GM23338 (cell line): ENCODE measurements around the gene AFAP1. TPM values are rescaled to one million over a fixed set of nuclear protein-coding genes. Genes with fewer than 3 reads are reported as not detected.

Experiments
- ATAC-seq: fragments of 200-7000 bp; cut with Tn5 transposase; 3 replicates; pipeline ENCODE4 v1.9.1; 2020
- DNase-seq: peaks from one replicate; pipeline ENCODE4 v3.0.0-alpha.2; 2015; ENCODE audit warnings: low spot score
- H2AFZ ChIP-seq: fragments of 200-600 bp; sonication (generic); 2 replicates; pipeline ENCODE4 v1.8.0; 2016; ENCODE audit warnings: antibody characterized with exemption, mild to moderate bottlenecking, moderate library complexity
- H3F3A ChIP-seq: fragments of 200-600 bp; sonication (generic); replicated peaks from 2 replicates; pipeline ENCODE4 v1.8.0; 2017; ENCODE audit warnings: antibody characterized with exemption, mixed run types, low read depth
- H3K27ac ChIP-seq: fragments of 200-600 bp; sonication (generic); 2 replicates; pipeline ENCODE4 v1.6.1; 2016; ENCODE audit warnings: low read depth
- H3K27me3 ChIP-seq: fragments of 200-600 bp; sonication (generic); 2 replicates; pipeline ENCODE4 v1.8.0; 2016; ENCODE audit warnings: mild to moderate bottlenecking, mixed run types, moderate library complexity; ENCODE audit not compliant: insufficient read depth
- H3K36me3 ChIP-seq: fragments of 200-600 bp; sonication (generic); 2 replicates; pipeline ENCODE4 v1.8.0; 2016; ENCODE audit warnings: mild to moderate bottlenecking; ENCODE audit not compliant: insufficient read depth
- H3K4me1 ChIP-seq: fragments of 200-600 bp; sonication (generic); 2 replicates; pipeline ENCODE4 v1.8.0; 2016; ENCODE audit warnings: mild to moderate bottlenecking, moderate library complexity; ENCODE audit not compliant: insufficient read depth
- H3K4me2 ChIP-seq: fragments of 200-600 bp; sonication (generic); 2 replicates; pipeline ENCODE4 v1.7.1; 2017; ENCODE audit warnings: mixed run types
- H3K4me3 ChIP-seq: fragments of 200-600 bp; sonication (generic); 2 replicates; pipeline ENCODE4 v1.6.1; 2016; ENCODE audit warnings: mixed run types
- H3K79me2 ChIP-seq: fragments of 200-600 bp; sonication (generic); replicated peaks from 2 replicates; pipeline ENCODE4 v1.8.0; 2017; ENCODE audit warnings: mild to moderate bottlenecking; ENCODE audit not compliant: insufficient read depth
- H3K9me2 ChIP-seq: fragments of 200-600 bp; sonication (generic); 2 replicates; pipeline ENCODE4 v1.8.0; 2017; ENCODE audit not compliant: insufficient read depth
- H4K20me1 ChIP-seq: fragments of 200-600 bp; sonication (generic); replicated peaks from 2 replicates; pipeline ENCODE4 v1.8.0; 2017; ENCODE audit warnings: mild to moderate bottlenecking; ENCODE audit not compliant: insufficient read depth
- H3K27ac Mint-ChIP-seq: 2 replicates; pipeline ENCODE4 v1.8.0; 2020; ENCODE audit warnings: inconsistent platforms, mild to moderate bottlenecking, moderate library complexity, mixed read lengths
- H3K27me3 Mint-ChIP-seq: 3 replicates; pipeline ENCODE4 v1.8.0; 2022; ENCODE audit warnings: low read depth, mild to moderate bottlenecking, moderate library complexity, mixed read lengths, inconsistent platforms; ENCODE audit not compliant: insufficient read depth, poor library complexity
- H3K36me3 Mint-ChIP-seq: 3 replicates; pipeline ENCODE4 v1.8.0; 2021; ENCODE audit warnings: low read depth, mild to moderate bottlenecking, inconsistent platforms, moderate library complexity, mixed read lengths
- H3K4me1 Mint-ChIP-seq: 3 replicates; pipeline ENCODE4 v1.8.0; 2020; ENCODE audit warnings: mild to moderate bottlenecking, inconsistent platforms, mixed read lengths
- H3K4me3 Mint-ChIP-seq: 3 replicates; pipeline ENCODE4 v1.8.0; 2021; ENCODE audit warnings: moderate library complexity, mild to moderate bottlenecking, inconsistent platforms, mixed read lengths
- H3K9me3 Mint-ChIP-seq: 3 replicates; pipeline ENCODE4 v1.8.0; 2020; ENCODE audit warnings: moderate library complexity, mild to moderate bottlenecking, inconsistent platforms, mixed read lengths
- JUNB ChIP-seq: IDR thresholded peaks from one replicate; pipeline ENCODE4 v1.6.1; 2016; ENCODE audit warnings: antibody characterized with exemption; ENCODE audit not compliant: unreplicated experiment
- NANOG ChIP-seq: IDR thresholded peaks from 2 replicates; pipeline ENCODE4 v1.6.1; 2016; ENCODE audit warnings: antibody characterized with exemption, borderline replicate concordance
- STAT1 ChIP-seq: IDR thresholded peaks from one replicate; pipeline ENCODE4 v1.6.1; 2016; ENCODE audit warnings: antibody characterized with exemption; ENCODE audit not compliant: unreplicated experiment
- ZNF114 ChIP-seq: fragments of 250-450 bp; sonication (Bioruptor Pico); IDR thresholded peaks from 2 replicates; pipeline ENCODE4 v1.5.0; 2020; ENCODE audit warnings: mild to moderate bottlenecking, moderate library complexity
- ZNF462 ChIP-seq: fragments of 250-450 bp; sonication (Bioruptor Pico); IDR thresholded peaks from 2 replicates; pipeline ENCODE4 v1.5.0; 2020; ENCODE audit warnings: mild to moderate bottlenecking, moderate library complexity
- polyA plus RNA-seq: library from polyadenylated mRNA; unstranded; fragments of >200 nt; fragmentation: Nextera tagmentation; extraction: Ambion mirVana; gene quantifications from 2 replicates; pipeline ENCODE4 v1.2.1, GENCODE V29; 2016
- total RNA-seq: library from RNA; depleted of rRNA; stranded (reverse); fragments of >200 nt; shearing (Covaris generic); gene quantifications from 2 replicates; pipeline ENCODE4 v1.2.3, GENCODE V29; 2014
- TF ChIP-seq, protein P1 (sequence below): IDR thresholded peaks from 2 replicates; pipeline ENCODE4 v1.6.1; 2016; ENCODE audit warnings: antibody characterized with exemption
- TF ChIP-seq, protein P2 (sequence below), 2 experiments: fragments of 200-600 bp in 1 of 2; sonication (generic) in 1 of 2; conservative IDR thresholded peaks; 2 replicates each; pipeline versions ENCODE4 v1.5.1 to v1.6.1; 2016 to 2017; ENCODE audit warnings: antibody characterized with exemption in 2 of 2, low read depth in 2 of 2, mild to moderate bottlenecking in 2 of 2, moderate library complexity in 1 of 2

The AFAP1 gene
- total and polyA plus RNA-seq, 2 experiments from 2014 or later, result 6.5 to 21.5 TPM

GRCh38 chr4:7792616-7793015 lies 147.0 kb downstream of the AFAP1 start (continued):
- TF ChIP-seq ZNF462 (CRISPR knock-in tag), result no peak

DNA sequence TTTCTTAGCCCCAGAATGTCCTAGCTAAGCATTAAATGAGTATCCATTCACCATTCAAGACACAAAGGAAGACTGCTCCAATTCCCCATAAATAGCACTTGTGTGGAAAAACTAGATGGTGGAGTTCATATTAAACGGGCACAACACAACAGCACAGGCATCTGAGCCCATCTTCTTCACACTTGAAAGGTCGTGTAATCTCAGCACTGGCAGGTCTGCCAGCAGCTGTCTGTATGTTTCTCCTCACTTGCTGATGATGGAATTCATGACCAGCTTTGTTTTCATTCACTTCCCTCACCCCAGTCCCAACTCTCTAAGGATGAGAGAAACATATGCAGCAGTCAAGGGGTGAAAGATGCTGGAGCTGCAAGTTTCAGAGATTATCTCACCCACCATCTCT lies 148.7 kb downstream of the AFAP1 start:
- Mint-ChIP-seq H3K27ac (no peak overlapping the region), H3K27me3 (no peaks in the 10 kb centered on the region), H3K4me3 (no peak overlapping the region), H3K4me1 (no peaks in the 10 kb centered on the region), H3K36me3 (peaks cover 3% of the 10 kb centered on the region; the same call in 1 of the 3 replicates), H3K9me3 (no peaks in the 10 kb centered on the region)
- Histone ChIP-seq H3K27me3 (no peaks in the 10 kb centered on the region), H3K27ac (no peak overlapping the region), H3K4me2 (no peak overlapping the region), H3K4me3 (no peak overlapping the region), H3K9me2 (no peaks in the 10 kb centered on the region), H4K20me1 (0 out of 2 replicates have a peak, but pooled peaks cover 3% of the 10 kb centered on the region), H3K79me2 (no peaks in the 10 kb centered on the region), H2AFZ (no peak overlapping the region), H3F3A (no peaks in the 10 kb centered on the region), H3K36me3 (no peaks in the 10 kb centered on the region; the same call in 1 of the 2 replicates), H3K4me1 (no peaks in the 10 kb centered on the region)
- ATAC-seq (no peak), DNase-seq (no peak)
- TF ChIP-seq, protein P1, sequence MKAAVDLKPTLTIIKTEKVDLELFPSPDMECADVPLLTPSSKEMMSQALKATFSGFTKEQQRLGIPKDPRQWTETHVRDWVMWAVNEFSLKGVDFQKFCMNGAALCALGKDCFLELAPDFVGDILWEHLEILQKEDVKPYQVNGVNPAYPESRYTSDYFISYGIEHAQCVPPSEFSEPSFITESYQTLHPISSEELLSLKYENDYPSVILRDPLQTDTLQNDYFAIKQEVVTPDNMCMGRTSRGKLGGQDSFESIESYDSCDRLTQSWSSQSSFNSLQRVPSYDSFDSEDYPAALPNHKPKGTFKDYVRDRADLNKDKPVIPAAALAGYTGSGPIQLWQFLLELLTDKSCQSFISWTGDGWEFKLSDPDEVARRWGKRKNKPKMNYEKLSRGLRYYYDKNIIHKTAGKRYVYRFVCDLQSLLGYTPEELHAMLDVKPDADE, result no peak
- TF ChIP-seq NANOG (no peak), ZNF114 (CRISPR knock-in tag) (no peak), ZNF462 (CRISPR knock-in tag) (no peak), JUNB (no peak), STAT1 (no peak)
- TF ChIP-seq, protein P2, sequence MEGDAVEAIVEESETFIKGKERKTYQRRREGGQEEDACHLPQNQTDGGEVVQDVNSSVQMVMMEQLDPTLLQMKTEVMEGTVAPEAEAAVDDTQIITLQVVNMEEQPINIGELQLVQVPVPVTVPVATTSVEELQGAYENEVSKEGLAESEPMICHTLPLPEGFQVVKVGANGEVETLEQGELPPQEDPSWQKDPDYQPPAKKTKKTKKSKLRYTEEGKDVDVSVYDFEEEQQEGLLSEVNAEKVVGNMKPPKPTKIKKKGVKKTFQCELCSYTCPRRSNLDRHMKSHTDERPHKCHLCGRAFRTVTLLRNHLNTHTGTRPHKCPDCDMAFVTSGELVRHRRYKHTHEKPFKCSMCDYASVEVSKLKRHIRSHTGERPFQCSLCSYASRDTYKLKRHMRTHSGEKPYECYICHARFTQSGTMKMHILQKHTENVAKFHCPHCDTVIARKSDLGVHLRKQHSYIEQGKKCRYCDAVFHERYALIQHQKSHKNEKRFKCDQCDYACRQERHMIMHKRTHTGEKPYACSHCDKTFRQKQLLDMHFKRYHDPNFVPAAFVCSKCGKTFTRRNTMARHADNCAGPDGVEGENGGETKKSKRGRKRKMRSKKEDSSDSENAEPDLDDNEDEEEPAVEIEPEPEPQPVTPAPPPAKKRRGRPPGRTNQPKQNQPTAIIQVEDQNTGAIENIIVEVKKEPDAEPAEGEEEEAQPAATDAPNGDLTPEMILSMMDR (conservative IDR thresholded peaks at IDR 0.05; ENCODE audit: low read depth in 2 of 2), result no peak
